ENCODE measurements around the gene SORBS2.

DNA sequence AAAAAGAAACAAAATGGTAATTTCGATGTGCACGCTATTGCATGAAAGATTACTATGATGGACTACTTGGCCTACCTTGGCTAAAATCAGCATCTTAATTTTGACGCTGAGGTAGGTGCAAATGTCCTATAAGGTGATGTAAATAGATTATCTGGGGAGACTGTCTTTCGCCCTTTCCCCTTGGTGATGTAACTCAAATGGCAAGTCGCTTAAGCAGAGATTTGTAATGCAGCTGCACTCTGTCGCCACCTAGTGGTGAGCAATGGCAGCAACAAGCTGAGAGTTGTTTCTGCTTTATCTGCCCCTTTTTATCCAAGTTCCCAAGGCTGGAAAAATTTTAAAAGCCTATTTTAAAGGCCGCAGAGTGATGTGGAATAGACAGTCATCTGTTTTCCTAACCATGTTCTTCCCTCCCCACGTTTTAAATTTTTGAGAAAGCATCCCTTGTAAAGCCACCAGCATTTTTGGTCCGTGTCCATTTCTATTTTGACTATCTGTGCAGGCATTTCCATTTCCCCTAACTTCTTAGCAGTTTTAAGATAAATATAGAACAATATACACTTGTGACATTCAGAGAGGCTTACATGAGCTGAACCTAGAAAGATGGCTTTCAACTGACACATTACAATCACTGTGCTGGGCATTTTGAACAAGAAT, 214.3 kb downstream of the SORBS2 start:
- no peak for TF ChIP-seq POLR2A (IDR thresholded peaks at IDR 0.05; ENCODE audit: low read length)
- no peak for TF ChIP-seq GATA1 (IDR thresholded peaks at IDR 0.05; ENCODE audit: low read depth, low read length)

All from erythroblast (primary cell).